HepG2 (cell line): Measurements from ENCODE around the gene PSMA4. TPM values are rescaled to one million over a fixed set of nuclear protein-coding genes. Genes with fewer than 3 reads are reported as not detected.

Experiments
- AFF4 ChIP-seq: sonication (generic); formaldehyde crosslinking; IDR thresholded peaks from 2 replicates; pipeline ENCODE4 v1.4.0; 2020; ENCODE audit warnings: missing genetic modification reagents
- CBFB ChIP-seq: sonication (generic); formaldehyde crosslinking; IDR thresholded peaks from 2 replicates; pipeline ENCODE4 v1.4.0; 2020; ENCODE audit warnings: missing genetic modification reagents
- DPF2 ChIP-seq: sonication (generic); formaldehyde crosslinking; IDR thresholded peaks from 2 replicates; pipeline ENCODE4 v1.4.0; 2020; ENCODE audit warnings: mild to moderate bottlenecking, low read depth, missing genetic modification reagents, borderline replicate concordance
- DZIP1 ChIP-seq: sonication (generic); formaldehyde crosslinking; IDR thresholded peaks from 2 replicates; pipeline ENCODE4 v1.5.0; 2020; ENCODE audit warnings: mild to moderate bottlenecking, missing genetic modification reagents
- EHMT2 ChIP-seq: fragments of 200-600 bp; sonication (generic); IDR thresholded peaks from 2 replicates; pipeline ENCODE4 v1.7.0; 2017; ENCODE audit warnings: antibody characterized with exemption, low read depth, low read length, borderline replicate concordance
- KDM6A ChIP-seq: IDR thresholded peaks from 2 replicates; pipeline ENCODE4 v1.6.1; 2016; ENCODE audit warnings: low read depth
- MED13 ChIP-seq: sonication (generic); formaldehyde crosslinking; IDR thresholded peaks from 2 replicates; pipeline ENCODE4 v1.5.0; 2020; ENCODE audit warnings: missing genetic modification reagents
- MEIS2 ChIP-seq: sonication (generic); formaldehyde crosslinking; IDR thresholded peaks from 2 replicates; pipeline ENCODE4 v1.9.0; 2021; ENCODE audit warnings: mild to moderate bottlenecking, missing genetic modification reagents
- MIXL1 ChIP-seq: IDR thresholded peaks from 2 replicates; pipeline ENCODE4 v1.6.1; 2016
- MXI1 ChIP-seq: IDR thresholded peaks from 3 replicates; pipeline ENCODE4 v1.6.1; 2012; ENCODE audit warnings: low read depth, low read length, inconsistent platforms, borderline replicate concordance
- SMAD3 ChIP-seq: sonication (generic); formaldehyde crosslinking; IDR thresholded peaks from 2 replicates; pipeline ENCODE4 v1.4.0; 2020; ENCODE audit warnings: missing genetic modification reagents
- SNAI1 ChIP-seq: sonication (generic); formaldehyde crosslinking; IDR thresholded peaks from 2 replicates; pipeline ENCODE4 v1.5.0; 2020; ENCODE audit warnings: mild to moderate bottlenecking, missing genetic modification reagents, borderline replicate concordance
- TIGD3 ChIP-seq: sonication (generic); formaldehyde crosslinking; IDR thresholded peaks from 2 replicates; pipeline ENCODE4 v1.5.1; 2020; ENCODE audit warnings: mild to moderate bottlenecking, missing genetic modification reagents, borderline replicate concordance
- ZBTB42 ChIP-seq: sonication (generic); formaldehyde crosslinking; IDR thresholded peaks from 2 replicates; pipeline ENCODE4 v1.5.0; 2020; ENCODE audit warnings: mild to moderate bottlenecking, missing genetic modification reagents
- ZBTB43 ChIP-seq: sonication (generic); formaldehyde crosslinking; conservative IDR thresholded peaks from 2 replicates; pipeline ENCODE4 v1.4.0; 2020; ENCODE audit warnings: missing genetic modification reagents
- ZBTB44 ChIP-seq: sonication (generic); formaldehyde crosslinking; IDR thresholded peaks from 2 replicates; pipeline ENCODE4 v1.4.0; 2020; ENCODE audit warnings: missing genetic modification reagents
- ZNF253 ChIP-seq: sonication (generic); formaldehyde crosslinking; IDR thresholded peaks from 2 replicates; pipeline ENCODE4 v1.8.0; 2022; ENCODE audit warnings: mild to moderate bottlenecking, missing genetic modification reagents, borderline replicate concordance
- ZNF720 ChIP-seq: sonication (generic); formaldehyde crosslinking; IDR thresholded peaks from 2 replicates; pipeline ENCODE4 v1.4.0; 2020; ENCODE audit warnings: missing genetic modification reagents
- ZNF724P ChIP-seq: sonication (generic); formaldehyde crosslinking; IDR thresholded peaks from 2 replicates; pipeline ENCODE4 v1.8.0; 2022; ENCODE audit warnings: missing genetic modification reagents, borderline replicate concordance
- polyA plus RNA-seq, 8 experiments: library from polyadenylated mRNA; depleted of rRNA in 3 of 8; stranded (reverse) in 7 of 8; unstranded in 1 of 8; fragments of >200 nt; fragmentation: Illumina TruSeq in 4 of 8; extraction: Trizol in 4 of 8; gene quantifications; 2 replicates each; pipeline versions ENCODE4 v1.2.1 to v1.2.3, GENCODE V29; 2011 to 2016; ENCODE audit warnings: low read depth in 4 of 8, missing spikeins in 1 of 8, mixed read lengths in 1 of 8; ENCODE audit not compliant: insufficient read depth in 1 of 8
- total RNA-seq, 5 experiments: library from RNA; depleted of rRNA; stranded (reverse); fragments of >200 nt; fragmentation: Illumina TruSeq; extraction: Trizol; gene quantifications; 2 replicates each; pipeline ENCODE4 v1.2.3, GENCODE V29; 2016; ENCODE audit warnings: low read depth in 1 of 5

Gene PSMA4
- total and polyA plus RNA-seq, 2 of the 13 experiments (the other 11 are each of a cell fraction or from before 2014, with no cell fraction given) = 202 to 404 TPM

GRCh38 chr15:78506971-78507830 is 33.0 kb upstream of the PSMA4 start, which contains the start of gene HYKK (continued):
- TF ChIP-seq AFF4 (CRISPR knock-in tag) = no peak
- TF ChIP-seq ZBTB43 (CRISPR knock-in tag) = no peak
- TF ChIP-seq EHMT2 = no peak
- no peak for TF ChIP-seq MEIS2 (CRISPR knock-in tag)
- peak; percentile 98 for TF ChIP-seq MXI1
- no peak for TF ChIP-seq ZNF724P
- 0 out of 2 replicates have a peak, but pooled peaks have one; percentile 39 for TF ChIP-seq DZIP1 (CRISPR knock-in tag)
- TF ChIP-seq CBFB = 0 out of 2 replicates have a peak, but pooled peaks have one; percentile 15
- TF ChIP-seq MIXL1 (CRISPR knock-in tag) = no peak
- no peak for TF ChIP-seq ZBTB44 (CRISPR knock-in tag)
- TF ChIP-seq ZNF253 = no peak
- no peak for TF ChIP-seq DPF2
- no peak for TF ChIP-seq ZNF720
- no peak for TF ChIP-seq SNAI1 (CRISPR knock-in tag)
- no peak for TF ChIP-seq SMAD3 (CRISPR knock-in tag)
- TF ChIP-seq ZBTB42 (CRISPR knock-in tag) = no peak
- TF ChIP-seq KDM6A = no peak
- no peak for TF ChIP-seq MED13 (CRISPR knock-in tag)
- TF ChIP-seq TIGD3 (CRISPR knock-in tag) = no peak
